ENCODE results near the gene MELTF. TPM values are rescaled to one million over a fixed set of nuclear protein-coding genes. Genes with fewer than 3 reads are reported as not detected.

Gene MELTF
- polyA plus RNA-seq, 3 donors = 0.34 to 2.8 (median 0.36) TPM

DNA sequence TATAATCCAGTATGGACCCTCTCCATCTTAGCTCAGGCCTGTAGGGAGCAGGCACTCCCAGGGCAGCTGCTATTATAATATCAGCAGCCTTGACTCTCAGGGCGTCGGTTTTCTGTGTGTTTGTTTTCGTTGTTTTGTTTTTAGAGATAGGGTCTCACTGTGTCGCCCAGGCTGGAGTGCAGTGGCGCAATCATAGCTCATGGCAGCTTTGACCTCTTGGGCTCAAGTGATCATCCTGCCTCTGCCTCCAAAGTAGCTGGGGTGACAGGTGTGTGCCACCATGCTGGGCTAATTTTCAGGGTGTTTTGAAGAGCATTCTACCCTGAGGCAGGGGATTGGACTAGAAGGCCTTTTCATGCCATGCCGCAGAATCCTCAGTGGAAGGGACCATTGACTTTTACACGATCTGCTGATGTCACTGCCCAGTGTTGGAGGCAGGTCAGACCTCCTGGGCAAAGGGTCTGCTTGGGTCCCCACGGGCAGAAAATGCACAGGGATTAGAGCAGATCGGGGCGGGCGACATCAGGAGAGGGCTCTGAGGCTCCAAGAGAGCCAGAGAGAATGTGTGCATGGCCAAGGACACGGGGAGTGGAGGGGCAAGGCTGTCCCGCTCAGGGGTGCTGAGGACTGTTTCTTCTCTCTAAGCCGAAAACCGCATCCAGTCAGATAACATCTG lies 7.8 kb downstream of the MELTF start:
- H3K9me3 Mint-ChIP-seq = no peaks in the 10 kb centered on the region
- no peak overlapping the region for H3K9ac ChIP-seq (ENCODE audit: insufficient read depth, low read length, poor library complexity, severe bottlenecking)
- WGBS (ENCODE audit: insufficient coverage) = 94% methylated on average over 15 of the region's 15 CpGs
- H3K4me1 ChIP-seq (ENCODE audit: control insufficient read depth in 1 of 2, insufficient read depth in 2 of 2, low read length in 2 of 2) = peaks cover 13 to 16% of the 10 kb centered on the region in 2 donors
- H2AFZ ChIP-seq (ENCODE audit: insufficient read depth, low read depth, low read length, poor library complexity, severe bottlenecking) = no peak overlapping the region
- DNase-seq = no peak
- peak overlapping the region in 2 of 7 donors; percentile 19 to 51 for H3K27ac Mint-ChIP-seq
- H3K27me3 Mint-ChIP-seq (ENCODE audit: low read depth in 3 of 3) = peaks cover 22 to 41% (median 29%) of the 10 kb centered on the region in 3 donors
- H3K4me3 ChIP-seq (replicated peaks in 1 of 3; ENCODE audit: low read depth in 2 of 3, low read length in 3 of 3) = no peak overlapping the region
- H3K27ac ChIP-seq (ENCODE audit: low read depth in 1 of 2, low read length in 2 of 2) = no peak overlapping the region
- H3K9me3 ChIP-seq (replicated peaks in 1 of 2; ENCODE audit: control insufficient read depth in 1 of 2, insufficient read depth in 1 of 2, low read length in 2 of 2) = no peaks in the 10 kb centered on the region
- TF ChIP-seq, protein P1, sequence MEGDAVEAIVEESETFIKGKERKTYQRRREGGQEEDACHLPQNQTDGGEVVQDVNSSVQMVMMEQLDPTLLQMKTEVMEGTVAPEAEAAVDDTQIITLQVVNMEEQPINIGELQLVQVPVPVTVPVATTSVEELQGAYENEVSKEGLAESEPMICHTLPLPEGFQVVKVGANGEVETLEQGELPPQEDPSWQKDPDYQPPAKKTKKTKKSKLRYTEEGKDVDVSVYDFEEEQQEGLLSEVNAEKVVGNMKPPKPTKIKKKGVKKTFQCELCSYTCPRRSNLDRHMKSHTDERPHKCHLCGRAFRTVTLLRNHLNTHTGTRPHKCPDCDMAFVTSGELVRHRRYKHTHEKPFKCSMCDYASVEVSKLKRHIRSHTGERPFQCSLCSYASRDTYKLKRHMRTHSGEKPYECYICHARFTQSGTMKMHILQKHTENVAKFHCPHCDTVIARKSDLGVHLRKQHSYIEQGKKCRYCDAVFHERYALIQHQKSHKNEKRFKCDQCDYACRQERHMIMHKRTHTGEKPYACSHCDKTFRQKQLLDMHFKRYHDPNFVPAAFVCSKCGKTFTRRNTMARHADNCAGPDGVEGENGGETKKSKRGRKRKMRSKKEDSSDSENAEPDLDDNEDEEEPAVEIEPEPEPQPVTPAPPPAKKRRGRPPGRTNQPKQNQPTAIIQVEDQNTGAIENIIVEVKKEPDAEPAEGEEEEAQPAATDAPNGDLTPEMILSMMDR (IDR thresholded peaks at IDR 0.05) = no peak
- H4K20me1 ChIP-seq (ENCODE audit: insufficient read depth, low read length) = no peaks in the 10 kb centered on the region
- H3K36me3 ChIP-seq (replicated peaks in 1 of 2; ENCODE audit: control insufficient read depth in 1 of 2, insufficient read depth in 2 of 2, low read length in 2 of 2) = no peaks in the 10 kb centered on the region
- no peaks in the 10 kb centered on the region for H3K36me3 Mint-ChIP-seq
- H3K4me1 Mint-ChIP-seq = peaks cover 13% of the 10 kb centered on the region
- H3K4me2 ChIP-seq (replicated peaks; ENCODE audit: extremely low read depth, low read length, poor library complexity, severe bottlenecking) = no peak overlapping the region
- no peak overlapping the region for H3K4me3 Mint-ChIP-seq
- H3K27me3 ChIP-seq (ENCODE audit: control insufficient read depth in 2 of 2, insufficient read depth in 2 of 2, low read length in 2 of 2) = peaks cover 0 to 3% of the 10 kb centered on the region in 2 donors
- H3K79me2 ChIP-seq (ENCODE audit: insufficient read depth, low read length) = no peaks in the 10 kb centered on the region
- intact Hi-C loops (cut with micrococcal nuclease) = no loop called here

DNA sequence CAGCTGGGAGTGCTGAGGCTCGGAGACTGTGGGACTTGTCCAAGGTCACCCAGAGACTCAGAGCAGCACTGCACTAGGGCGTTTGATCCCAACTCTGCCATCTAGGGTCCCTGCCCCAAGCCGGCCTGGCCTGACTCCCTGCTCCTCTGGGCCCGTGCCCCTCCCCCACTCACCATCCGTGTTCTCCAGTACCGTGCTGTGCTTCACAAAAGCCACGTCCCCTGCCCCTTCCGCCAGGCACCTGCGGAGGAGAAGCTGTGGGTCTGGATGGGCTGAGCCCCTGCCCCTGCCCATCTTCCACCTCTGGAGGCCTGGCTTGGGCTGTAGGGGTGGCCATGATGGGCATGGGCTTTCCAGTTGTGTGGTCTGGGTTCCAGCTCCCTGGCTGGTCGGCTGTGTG lies 8.4 kb downstream of the MELTF start:
- intact Hi-C loops (cut with micrococcal nuclease) = no loop called here
- Histone ChIP-seq H3K27me3 (ENCODE audit: control insufficient read depth in 2 of 2, insufficient read depth in 2 of 2, low read length in 2 of 2) (peaks cover 0 to 3% of the 10 kb centered on the region in 2 donors), H2AFZ (ENCODE audit: insufficient read depth, low read depth, low read length, poor library complexity, severe bottlenecking) (no peak overlapping the region), H3K36me3 (replicated peaks in 1 of 2; ENCODE audit: control insufficient read depth in 1 of 2, insufficient read depth in 2 of 2, low read length in 2 of 2) (no peaks in the 10 kb centered on the region), H3K79me2 (ENCODE audit: insufficient read depth, low read length) (no peaks in the 10 kb centered on the region), H3K27ac (ENCODE audit: low read depth in 1 of 2, low read length in 2 of 2) (no peak overlapping the region), H4K20me1 (ENCODE audit: insufficient read depth, low read length) (no peaks in the 10 kb centered on the region), H3K4me3 (replicated peaks in 1 of 3; ENCODE audit: low read depth in 2 of 3, low read length in 3 of 3) (no peak overlapping the region), H3K9me3 (replicated peaks in 1 of 2; ENCODE audit: control insufficient read depth in 1 of 2, insufficient read depth in 1 of 2, low read length in 2 of 2) (no peaks in the 10 kb centered on the region), H3K9ac (ENCODE audit: insufficient read depth, low read length, poor library complexity, severe bottlenecking) (no peak overlapping the region), H3K4me2 (replicated peaks; ENCODE audit: extremely low read depth, low read length, poor library complexity, severe bottlenecking) (no peak overlapping the region), H3K4me1 (ENCODE audit: control insufficient read depth in 1 of 2, insufficient read depth in 2 of 2, low read length in 2 of 2) (peaks cover 13 to 16% of the 10 kb centered on the region in 2 donors)
- peaks cover 22 to 41% (median 29%) of the 10 kb centered on the region in 3 donors for H3K27me3 Mint-ChIP-seq (ENCODE audit: low read depth in 3 of 3)
- peaks cover 13% of the 10 kb centered on the region for H3K4me1 Mint-ChIP-seq
- DNase-seq = no peak
- H3K36me3 Mint-ChIP-seq = no peaks in the 10 kb centered on the region
- H3K9me3 Mint-ChIP-seq = no peaks in the 10 kb centered on the region
- TF ChIP-seq, protein P1 (IDR thresholded peaks at IDR 0.05) = no peak
- H3K4me3 Mint-ChIP-seq = no peak overlapping the region
- WGBS (ENCODE audit: insufficient coverage) = 90% methylated on average over 6 of the region's 10 CpGs
- peak overlapping the region in 1 of 7 donors; percentile 51 for H3K27ac Mint-ChIP-seq

All from CD14-positive monocyte (primary cell).